Globus pallidus (tissue), 1 donor: Measurements from ENCODE around the gene CAPNS1.
"Not testable (repeated sequence)": the region's sequence is repeated elsewhere in the genome, so short reads cannot be mapped to it uniquely, and the experiment has no call there.

Source experiments
- DNase-seq: peaks from one replicate; pipeline ENCODE4 v3.0.0-alpha.2; 2015; ENCODE audit warnings: low spot score

The CAPNS1 gene

DNA sequence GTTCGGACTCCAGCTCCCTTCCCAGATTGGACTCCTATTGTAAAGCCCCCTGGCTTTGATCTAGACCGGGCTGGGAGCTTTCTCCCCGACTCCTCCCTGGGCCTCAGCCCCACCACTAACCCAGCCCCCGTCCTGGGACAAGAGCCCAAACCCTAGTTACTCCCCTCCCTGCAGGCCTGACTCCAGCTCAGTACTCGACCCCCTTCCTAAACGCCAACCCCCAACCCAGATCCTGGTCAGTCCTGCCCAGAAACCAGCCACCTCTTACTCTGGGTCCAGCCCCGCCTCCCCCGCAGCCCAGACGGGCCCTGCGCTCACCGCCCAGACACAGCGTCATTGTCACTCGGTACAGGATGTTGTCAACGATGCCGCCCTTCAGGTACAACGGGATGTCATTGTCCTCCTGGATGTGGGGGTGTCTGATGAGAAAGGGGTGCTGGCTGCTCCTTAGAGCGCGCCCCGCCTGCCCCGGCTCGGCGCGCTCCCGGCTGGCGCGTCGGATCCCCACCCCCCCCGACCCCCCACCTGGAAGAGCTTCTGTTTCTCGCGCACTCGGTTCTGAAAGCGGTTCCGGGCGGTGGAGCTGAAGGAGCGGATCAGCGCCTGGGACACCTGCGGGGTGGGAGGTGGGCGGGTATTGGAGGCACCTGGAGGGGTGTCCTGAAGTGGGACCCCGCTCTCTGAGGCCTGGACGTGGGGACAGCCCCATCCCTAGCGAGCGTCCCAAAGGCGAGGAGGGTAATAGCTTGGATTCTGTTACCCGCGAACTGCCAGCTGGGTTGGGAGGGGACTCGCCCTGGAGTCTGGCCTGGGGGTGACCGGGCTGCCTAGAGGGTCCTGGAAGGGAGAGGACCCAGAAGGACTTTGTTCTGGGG, 11.5 kb downstream of the CAPNS1 start:
- no peak for DNase-seq

DNA sequence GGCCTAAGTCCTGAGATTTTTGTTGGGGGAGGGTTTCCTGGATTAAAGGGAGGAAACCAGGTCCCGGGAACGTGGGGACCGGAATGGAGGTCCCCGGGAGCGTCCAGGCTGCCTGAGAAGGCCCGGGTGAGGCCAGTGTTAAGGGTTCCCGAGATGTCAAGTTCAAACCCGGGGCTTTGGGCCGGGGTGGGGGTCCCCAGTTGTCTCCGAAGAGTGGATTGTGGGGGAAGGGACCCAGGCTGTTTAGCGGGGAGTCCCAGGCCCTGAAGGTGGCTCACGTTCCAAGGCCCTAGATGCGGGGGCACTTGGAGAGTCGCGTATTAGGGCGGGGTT, 12.1 kb downstream of the CAPNS1 start:
- no peak for DNase-seq

DNA sequence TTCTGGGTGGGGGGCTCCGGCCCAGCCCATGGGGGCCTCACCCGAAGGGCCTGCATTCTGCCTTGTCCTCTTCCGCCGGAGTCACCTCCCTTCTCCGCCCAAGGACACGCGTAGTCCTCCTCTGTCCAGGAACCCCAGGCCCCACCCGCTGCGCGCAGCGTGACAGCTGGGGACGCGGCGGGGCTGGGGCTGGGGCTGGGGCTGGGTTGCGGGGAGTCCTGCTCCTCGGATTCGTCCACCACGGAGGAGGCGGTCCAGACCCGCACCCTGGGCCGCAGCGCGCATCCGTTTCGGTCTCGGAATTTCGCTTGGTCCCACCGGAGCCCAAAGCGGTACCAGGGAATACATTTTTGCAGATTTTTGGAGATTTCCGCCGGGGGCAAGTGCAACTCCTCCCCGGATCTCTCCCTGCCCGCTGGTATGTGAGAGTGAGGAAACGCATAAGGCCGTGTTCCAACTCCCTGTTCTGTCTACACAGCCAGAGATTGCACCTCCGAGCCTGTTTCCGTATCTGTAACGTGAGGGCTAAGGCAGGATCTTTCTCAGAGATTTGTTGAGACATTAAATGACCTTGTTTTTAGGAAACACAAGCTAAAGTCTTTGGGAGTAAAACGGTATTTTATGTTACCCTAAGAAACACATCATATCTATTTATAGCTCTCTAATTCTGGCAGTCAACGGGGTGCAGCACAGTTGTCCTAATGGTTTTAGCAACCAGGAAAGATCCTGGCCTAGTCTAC, 12.7 kb downstream of the CAPNS1 start, which contains the start of gene COX7A1:
COX7A1 (minus strand) TSS at position 96 of the 740 bp plus-strand sequence; CDS start at position 56, 40 bp downstream.
- DNase-seq = no peak

DNA sequence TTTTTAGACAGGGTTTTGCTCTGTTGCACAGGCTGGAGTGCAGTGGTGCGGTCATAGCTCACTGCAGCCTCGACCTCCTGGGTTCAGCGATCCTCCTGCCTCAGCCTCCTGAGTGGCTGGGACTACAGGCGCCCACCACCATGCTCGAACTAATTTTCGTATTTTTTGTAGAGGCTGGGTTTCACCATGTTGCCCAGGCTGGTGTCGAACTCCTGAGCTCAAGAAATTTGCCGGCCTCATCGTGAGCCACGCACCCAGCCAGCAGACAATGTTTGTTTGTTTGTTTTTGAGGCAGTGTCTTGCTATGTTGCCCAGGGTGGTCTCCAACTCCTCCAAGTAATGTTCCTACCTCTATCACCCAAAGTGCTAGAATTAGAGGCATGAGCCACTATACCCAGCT, 13.3 kb downstream of the CAPNS1 start:
- no peak for DNase-seq

DNA sequence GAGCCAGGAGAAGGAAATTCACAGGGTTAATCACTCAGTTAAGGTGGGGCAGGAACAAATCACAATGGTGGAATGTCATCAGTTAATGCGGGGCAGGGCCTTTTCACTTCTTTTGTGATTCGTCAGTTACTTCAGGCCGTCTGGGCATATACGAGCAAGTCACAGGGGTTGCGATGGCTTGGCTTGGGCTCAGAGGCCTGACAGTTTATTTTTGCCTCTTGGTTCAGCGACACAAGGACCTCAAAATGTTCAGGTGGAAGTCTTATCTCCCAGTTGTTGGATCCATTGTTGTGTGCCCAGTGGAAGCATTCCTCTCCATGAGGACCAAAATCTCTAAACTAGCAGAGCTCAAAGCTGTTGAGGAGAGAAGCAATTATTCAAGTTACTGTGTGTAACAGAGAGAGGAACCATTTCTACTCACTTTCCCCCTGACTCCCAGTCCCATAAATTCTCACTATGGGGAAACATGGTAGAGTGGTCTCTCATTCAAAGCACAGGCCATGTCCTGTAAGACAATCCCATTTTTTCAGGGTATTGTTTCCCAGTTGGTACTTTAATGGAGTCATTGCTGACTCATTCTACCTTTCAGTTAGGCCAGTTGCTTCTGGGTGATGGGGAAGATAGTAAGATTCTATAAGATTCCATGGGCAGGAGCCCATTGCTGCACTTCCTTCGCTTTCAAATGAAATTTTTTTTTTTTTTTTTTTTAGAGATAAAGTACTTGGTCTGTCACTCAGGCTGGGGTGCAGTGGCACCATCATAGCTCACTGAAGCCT, 21.1 kb downstream of the CAPNS1 start:
- no peak for DNase-seq

DNA sequence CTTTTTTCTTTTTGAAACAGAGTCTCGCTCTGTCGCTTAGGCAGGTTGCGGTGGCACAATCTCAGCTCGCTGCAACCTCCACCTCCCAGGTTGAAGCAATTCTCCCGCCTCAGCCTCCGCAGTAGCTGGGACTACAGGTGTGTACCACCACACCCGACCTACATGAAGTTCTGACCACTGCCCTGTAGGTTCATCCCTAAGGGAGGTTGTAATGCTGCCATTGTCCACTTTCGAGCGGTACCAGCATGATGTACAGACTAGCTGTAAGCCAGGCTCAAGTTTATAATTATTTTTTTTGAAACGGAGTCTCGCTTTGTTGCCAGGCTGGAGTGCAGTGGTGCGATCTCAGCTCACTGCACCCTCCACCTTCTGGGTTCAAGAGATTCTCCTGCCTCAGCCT, 23.9 kb downstream of the CAPNS1 start:
- no peak for DNase-seq

DNA sequence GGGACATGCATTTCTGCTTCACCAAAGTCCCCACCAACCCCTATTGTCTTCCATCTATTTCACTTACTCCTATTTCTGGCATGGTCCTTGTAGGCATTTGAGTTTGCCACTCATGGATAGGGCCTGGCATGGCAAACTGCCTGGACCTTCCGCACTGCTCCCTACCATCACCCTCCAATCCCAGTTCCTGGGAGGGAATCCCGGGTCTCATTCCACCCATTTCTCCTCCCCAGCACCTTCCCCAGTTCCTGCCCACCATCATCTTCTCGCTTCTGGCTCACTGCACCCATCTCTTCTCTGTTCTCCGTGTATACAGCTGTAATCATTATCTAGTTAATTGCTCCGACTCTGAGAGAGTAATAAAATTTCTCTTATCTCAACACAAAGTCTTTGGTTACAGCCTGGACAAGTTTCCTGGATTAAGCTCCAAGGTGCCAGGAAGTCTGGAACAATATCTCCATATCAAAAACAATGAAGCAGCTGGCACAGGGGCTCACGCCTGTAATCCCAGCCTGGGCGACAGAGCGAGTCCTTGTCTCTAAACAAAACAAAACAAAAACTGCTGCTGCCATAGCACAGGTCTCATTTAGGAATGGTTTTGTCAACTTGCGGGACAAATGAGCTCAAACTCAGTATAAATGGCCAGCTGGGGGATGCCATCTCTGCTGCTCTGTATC, 29.4 kb downstream of the CAPNS1 start:
- DNase-seq = no peak

DNA sequence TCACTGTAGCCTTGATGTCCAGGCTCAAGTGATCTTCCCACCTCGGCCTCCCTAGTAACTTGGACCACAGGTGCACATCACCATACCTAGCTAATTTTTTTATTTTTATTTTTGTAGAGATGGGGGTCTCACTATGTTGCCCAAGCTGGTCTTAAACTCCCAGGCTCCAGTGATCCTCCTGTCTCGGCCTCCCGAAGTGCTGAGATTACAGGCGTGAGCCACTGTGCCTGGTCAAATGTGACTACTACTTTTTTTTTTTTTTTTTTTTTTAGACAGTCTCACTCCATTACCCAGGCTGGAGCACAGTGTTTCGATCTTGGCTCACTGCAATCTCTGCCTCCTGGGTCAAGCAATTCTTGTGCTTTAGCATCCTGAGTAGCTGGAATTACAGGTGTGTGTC, 33.0 kb downstream of the CAPNS1 start:
- no peak for DNase-seq

DNA sequence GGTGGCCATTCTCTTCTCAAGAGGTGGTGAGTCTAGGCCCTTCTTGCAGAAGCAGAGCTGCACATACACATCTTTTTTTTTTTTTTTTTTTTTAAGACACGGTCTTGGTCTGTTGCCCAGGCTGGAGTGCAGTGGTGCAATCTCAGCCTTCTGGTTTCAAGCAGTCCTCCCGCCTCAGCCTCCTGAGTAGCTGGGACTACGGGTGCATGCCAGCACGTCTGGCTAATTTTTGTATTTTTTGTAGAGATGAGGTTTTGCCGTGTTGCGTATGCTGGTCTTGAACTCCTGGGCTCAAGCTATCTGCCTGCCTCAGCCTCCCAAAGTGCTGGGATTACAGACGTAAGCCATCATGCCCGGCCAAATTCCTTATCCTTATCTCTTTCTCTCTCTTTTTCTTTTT, 34.0 kb downstream of the CAPNS1 start:
- not testable (repeated sequence) for DNase-seq

DNA sequence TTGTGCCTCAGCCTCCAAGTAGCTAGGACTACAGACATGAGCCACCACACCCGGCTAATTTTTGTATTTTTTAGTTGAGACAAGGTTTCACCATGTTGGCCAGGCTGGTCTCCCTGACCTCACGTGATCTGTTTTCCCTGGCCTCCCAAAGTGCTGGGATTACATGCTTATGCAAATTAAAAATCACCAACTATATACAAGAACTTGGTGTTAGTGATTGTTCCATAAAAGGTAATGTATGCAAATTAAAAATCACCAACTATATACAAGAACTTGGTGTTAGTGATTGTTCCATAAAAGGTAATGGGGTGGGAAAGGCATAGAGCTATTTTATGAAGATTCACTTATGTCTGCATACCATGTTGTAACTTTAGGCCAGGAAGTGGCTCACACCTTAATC, 39.2 kb downstream of the CAPNS1 start:
- not testable (repeated sequence) for DNase-seq

DNA sequence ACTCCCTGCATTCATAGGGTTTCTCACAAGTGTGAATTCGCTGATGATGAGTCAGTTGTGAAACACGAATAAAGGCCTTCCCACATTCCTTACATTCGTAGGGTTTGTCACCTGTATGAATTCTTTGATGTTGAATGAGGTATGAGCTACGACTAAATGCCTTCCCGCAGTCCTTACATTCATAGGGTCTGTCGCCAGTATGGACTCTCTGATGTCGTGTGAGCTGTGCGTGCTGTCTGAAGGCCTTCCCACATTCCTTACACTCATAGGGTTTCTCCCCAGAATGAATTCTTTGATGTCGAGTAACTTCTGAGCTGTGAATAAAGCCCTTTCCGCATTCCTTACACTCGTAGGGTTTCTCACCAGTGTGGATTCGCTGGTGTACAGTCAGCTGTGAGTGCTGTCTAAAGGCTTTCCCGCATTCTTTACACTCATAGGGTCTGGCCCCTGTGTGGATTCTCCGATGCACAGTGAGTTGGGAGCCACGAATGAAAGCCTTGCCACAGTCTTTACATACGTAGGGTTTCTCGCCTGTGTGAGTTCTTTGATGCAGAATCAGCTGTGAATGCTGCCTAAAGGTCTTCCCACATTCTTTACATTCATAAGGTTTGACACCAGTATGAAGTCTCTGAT, 42.9 kb downstream of the CAPNS1 start:
- DNase-seq = no peak

DNA sequence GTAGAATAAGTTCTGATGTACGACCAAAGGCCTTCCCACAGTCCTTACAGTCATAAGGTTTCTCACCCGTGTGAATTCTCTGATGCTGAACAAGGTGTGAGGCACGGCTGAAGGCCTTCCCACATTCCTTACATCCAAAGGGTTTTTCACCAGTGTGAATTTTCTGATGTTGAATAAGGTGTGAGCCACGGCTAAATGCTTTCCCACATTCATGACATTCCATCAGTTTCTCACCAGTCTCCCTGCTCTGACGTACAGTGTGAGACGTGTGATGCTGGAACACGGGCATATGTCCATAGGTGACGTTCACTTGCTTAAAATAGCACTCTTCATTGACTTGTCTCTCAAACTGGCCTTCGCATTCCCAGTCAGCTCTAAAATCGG, 43.4 kb downstream of the CAPNS1 start:
- DNase-seq = no peak

DNA sequence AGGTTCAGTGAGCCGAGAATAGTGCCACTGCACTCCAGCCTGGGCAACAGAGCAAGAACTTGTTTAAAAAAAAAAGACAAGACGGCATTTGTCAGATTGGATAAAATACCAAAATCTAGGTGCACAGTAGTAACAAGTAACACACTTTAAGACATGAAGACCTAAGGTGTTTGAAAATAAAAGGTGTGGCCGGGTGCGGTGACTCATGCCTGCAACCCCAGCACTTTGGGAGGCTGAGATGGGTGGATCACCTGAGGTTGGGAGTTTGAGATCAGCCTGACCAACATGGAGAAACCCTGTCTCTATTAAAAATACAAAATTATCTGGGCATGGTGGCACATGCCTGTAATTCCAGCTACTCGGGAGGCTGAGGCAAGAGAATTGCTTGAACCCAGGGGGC, 46.9 kb downstream of the CAPNS1 start:
- DNase-seq = not testable (repeated sequence)

DNA sequence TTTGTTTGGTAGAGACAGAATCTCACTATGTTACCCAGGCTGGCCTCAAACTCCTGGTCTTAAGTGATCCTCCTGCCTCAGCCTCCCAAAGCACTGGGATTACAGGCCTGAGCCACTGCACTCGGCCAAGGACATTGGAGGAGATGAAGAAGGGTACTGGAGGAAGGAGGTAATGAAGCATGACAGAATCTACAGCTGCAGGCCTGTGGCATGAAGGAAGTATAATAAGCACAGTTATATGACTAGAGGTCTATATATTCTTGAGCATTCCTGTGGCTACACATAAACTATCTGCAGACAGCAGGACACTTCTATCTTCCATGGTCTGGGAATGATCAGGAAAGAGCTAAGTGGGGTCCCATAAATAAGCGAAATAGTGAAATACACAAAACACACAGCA, 56.4 kb downstream of the CAPNS1 start:
- no peak for DNase-seq

DNA sequence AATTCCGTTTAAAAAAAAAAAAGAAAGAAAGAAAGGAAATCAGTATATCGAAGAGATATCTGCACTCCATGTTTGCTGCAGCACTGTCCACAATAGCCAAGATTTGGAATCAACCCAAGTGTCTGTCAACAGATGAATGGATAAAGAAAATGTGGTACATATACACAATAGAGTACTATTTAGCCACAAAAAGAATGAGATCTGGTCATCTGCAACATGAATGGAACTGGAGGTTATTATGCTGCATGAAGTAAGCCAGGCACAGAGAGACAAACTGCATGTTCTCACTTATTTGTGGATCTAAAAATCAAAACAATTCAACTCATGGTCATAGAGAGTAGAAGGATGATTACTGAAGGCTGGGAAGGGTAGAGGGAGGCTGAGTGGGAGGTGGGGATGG, 58.3 kb downstream of the CAPNS1 start:
- DNase-seq = peak; percentile 94
